Measurements from ENCODE around the gene UPF1. TPM values are rescaled to one million over a fixed set of nuclear protein-coding genes. Genes with fewer than 3 reads are reported as not detected.

Gene UPF1
- total RNA-seq, 3 donors from 2014 or later (not counting 1 experiment from before 2014, with no cell fraction given) = 123 to 140 (median 138) TPM

DNA sequence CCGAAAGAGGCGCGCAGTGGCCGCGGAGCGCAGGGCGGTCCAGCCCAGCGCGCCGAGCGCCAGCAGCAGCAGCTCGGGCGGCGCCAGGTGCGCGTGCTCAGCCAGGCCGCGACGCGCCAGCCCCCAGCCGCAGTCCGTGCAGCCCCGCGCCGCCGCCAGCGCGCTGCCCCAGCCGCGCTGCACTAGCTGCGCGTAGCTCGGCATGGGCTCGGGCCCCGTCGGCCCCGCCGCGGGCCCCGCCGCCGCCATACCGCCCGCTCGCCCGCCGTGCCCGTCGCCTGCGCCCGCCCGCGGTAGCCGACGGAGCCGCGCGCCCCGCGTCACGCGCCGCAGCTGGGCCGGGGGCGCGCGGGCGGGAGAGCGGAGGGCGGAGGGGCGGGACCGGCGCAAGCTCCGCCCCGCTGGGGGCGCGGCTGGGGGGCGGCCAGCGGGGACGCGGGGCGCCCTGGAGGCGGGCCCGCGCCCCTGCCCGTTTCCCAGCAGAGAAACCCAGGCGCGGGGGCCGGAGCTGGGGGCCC lies 64.1 kb downstream of the UPF1 start, which contains the start of gene CERS1:
TSS of gene CERS1 (minus strand) at position 335 of the 518 bp plus-strand sequence. CDS start at position 249, 86 bp downstream.
- TF ChIP-seq, protein P1, sequence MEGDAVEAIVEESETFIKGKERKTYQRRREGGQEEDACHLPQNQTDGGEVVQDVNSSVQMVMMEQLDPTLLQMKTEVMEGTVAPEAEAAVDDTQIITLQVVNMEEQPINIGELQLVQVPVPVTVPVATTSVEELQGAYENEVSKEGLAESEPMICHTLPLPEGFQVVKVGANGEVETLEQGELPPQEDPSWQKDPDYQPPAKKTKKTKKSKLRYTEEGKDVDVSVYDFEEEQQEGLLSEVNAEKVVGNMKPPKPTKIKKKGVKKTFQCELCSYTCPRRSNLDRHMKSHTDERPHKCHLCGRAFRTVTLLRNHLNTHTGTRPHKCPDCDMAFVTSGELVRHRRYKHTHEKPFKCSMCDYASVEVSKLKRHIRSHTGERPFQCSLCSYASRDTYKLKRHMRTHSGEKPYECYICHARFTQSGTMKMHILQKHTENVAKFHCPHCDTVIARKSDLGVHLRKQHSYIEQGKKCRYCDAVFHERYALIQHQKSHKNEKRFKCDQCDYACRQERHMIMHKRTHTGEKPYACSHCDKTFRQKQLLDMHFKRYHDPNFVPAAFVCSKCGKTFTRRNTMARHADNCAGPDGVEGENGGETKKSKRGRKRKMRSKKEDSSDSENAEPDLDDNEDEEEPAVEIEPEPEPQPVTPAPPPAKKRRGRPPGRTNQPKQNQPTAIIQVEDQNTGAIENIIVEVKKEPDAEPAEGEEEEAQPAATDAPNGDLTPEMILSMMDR (IDR thresholded peaks at IDR 0.05) = no peak
- H3K4me1 ChIP-seq (ENCODE audit: control insufficient read depth, insufficient read depth, low read length) = peaks cover 8% of the 10 kb centered on the region
- no peaks in the 10 kb centered on the region for H3K9me3 Mint-ChIP-seq
- no peak within 1 kb of the TSS for H3K27ac ChIP-seq (ENCODE audit: low read length)
- no peak within 1 kb of the TSS for H3K27ac Mint-ChIP-seq
- intact Hi-C loops (cut with micrococcal nuclease) = no loop called here
- ATAC-seq (peak in 2 of 3 donors; percentile 28 to 46), DNase-seq (no peak)
- H3K36me3 Mint-ChIP-seq = no peaks in the 10 kb centered on the region
- peaks cover 20% of the 10 kb centered on the region for H3K36me3 ChIP-seq (ENCODE audit: control insufficient read depth, insufficient read depth, low read length)
- peaks cover 6% of the 10 kb centered on the region for H3K27me3 ChIP-seq (ENCODE audit: control insufficient read depth, insufficient read depth, low read length)
- H3K4me3 ChIP-seq (ENCODE audit: low read length) = no peak within 1 kb of the TSS
- H3K4me1 Mint-ChIP-seq = peaks cover 7 to 13% of the 10 kb centered on the region in 2 donors
- 1% methylated on average over 89 of the region's 89 CpGs for WGBS (ENCODE audit: insufficient coverage)
- peaks cover 7 to 21% of the 10 kb centered on the region in 2 donors for H3K27me3 Mint-ChIP-seq (ENCODE audit: low read depth in 2 of 2)
- H3K9me3 ChIP-seq (ENCODE audit: control insufficient read depth, insufficient read depth, low read length) = no peaks in the 10 kb centered on the region
- peak within 1 kb of the TSS; percentile 83 for H3K4me3 Mint-ChIP-seq

DNA sequence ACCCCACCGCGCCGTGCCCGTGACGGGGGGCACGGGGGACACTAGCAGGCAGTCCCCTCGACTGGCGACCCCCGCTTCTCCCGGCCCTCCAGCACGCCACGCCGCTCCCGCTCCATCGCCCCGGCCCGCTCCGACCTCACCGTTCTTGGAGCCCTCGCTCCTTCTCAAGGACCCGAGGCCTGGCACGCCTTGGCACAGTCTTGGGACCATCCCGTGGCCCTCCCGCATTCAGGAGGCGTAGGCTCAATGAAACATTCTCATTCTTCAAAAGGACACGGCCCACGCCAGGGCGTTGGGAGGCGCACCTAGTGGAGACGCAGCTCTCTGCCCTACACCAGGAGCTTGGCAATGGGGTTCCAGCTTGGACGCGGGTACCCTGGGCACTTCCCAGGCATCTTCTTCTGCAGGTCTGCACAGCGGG lies 64.7 kb downstream of the UPF1 start:
- Mint-ChIP-seq H3K4me3 (peak overlapping the region; percentile 83), H3K27ac (no peak overlapping the region), H3K36me3 (no peaks in the 10 kb centered on the region), H3K27me3 (ENCODE audit: low read depth in 2 of 2) (peaks cover 7 to 21% of the 10 kb centered on the region in 2 donors), H3K9me3 (no peaks in the 10 kb centered on the region), H3K4me1 (peaks cover 7 to 13% of the 10 kb centered on the region in 2 donors)
- DNase-seq (no peak), ATAC-seq (peak in 1 of 3 donors; percentile 19)
- H3K4me1 ChIP-seq (ENCODE audit: control insufficient read depth, insufficient read depth, low read length) = peaks cover 8% of the 10 kb centered on the region
- no peaks in the 10 kb centered on the region for H3K9me3 ChIP-seq (ENCODE audit: control insufficient read depth, insufficient read depth, low read length)
- TF ChIP-seq, protein P1 (IDR thresholded peaks at IDR 0.05) = no peak
- no peak overlapping the region for H3K27ac ChIP-seq (ENCODE audit: low read length)
- H3K36me3 ChIP-seq (ENCODE audit: control insufficient read depth, insufficient read depth, low read length) = peaks cover 25% of the 10 kb centered on the region
- intact Hi-C loops (cut with micrococcal nuclease) = no loop called here
- H3K4me3 ChIP-seq (ENCODE audit: low read length) = no peak overlapping the region
- peaks cover 6% of the 10 kb centered on the region for H3K27me3 ChIP-seq (ENCODE audit: control insufficient read depth, insufficient read depth, low read length)
- WGBS (ENCODE audit: insufficient coverage) = 29% methylated on average over 33 of the region's 33 CpGs

DNA sequence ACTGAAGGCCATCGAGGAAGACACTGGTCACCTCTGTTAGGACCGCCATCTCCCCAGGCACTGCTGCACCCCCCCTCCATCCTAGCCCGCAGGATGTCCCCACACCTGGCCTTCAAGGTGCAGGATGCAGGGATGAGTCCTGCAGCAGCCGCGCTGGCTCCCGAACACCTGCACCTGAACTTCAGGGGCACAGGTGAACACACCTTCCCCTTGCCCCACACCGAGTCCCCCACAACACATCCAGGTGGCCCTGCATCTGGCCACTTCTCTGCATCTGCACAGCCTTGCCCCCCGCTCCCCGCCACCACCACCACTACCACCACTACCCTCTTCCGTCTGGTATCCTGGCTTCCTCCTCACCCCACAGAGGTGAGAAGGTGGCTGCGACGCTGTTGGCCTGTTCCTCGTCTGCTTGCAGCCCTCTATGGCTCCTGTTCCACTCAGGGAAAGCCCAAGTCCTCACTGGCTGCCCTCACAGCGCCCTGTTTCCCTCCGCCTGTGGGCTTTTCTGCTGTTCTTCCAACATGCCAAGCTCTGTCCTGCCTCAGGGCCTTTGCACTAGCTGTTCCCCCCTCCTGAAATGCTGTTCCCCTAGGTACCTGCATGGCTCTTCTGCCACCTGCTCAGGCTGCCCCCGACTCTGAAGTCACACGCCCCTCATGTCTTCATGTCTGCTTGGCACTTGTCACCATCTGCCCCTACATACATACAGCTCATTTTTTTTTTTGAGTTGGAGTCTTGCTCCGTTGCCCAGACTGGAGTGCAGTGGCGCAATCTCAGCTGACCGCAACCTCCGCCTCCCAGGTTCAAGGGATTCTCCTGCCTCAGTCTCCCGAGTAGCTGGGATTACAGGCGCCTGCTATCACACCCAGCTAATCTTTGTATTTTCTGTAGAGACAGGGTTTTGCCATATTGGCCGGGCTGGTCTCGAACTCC lies 65.6 kb downstream of the UPF1 start:
- Mint-ChIP-seq H3K9me3 (no peaks in the 10 kb centered on the region), H3K36me3 (no peaks in the 10 kb centered on the region), H3K27ac (peak overlapping the region in 1 of 2 donors; percentile 41), H3K4me1 (peaks cover 7 to 13% of the 10 kb centered on the region in 2 donors), H3K4me3 (peak overlapping the region; percentile 83), H3K27me3 (ENCODE audit: low read depth in 2 of 2) (peaks cover 7 to 21% of the 10 kb centered on the region in 2 donors)
- H3K27ac ChIP-seq (ENCODE audit: low read length) = no peak overlapping the region
- peaks cover 8% of the 10 kb centered on the region for H3K4me1 ChIP-seq (ENCODE audit: control insufficient read depth, insufficient read depth, low read length)
- H3K36me3 ChIP-seq (ENCODE audit: control insufficient read depth, insufficient read depth, low read length) = peaks cover 27% of the 10 kb centered on the region
- 82% methylated on average over 25 of the region's 25 CpGs for WGBS (ENCODE audit: insufficient coverage)
- no peak for DNase-seq
- intact Hi-C loops (cut with micrococcal nuclease) = no loop called here
- peaks cover 6% of the 10 kb centered on the region for H3K27me3 ChIP-seq (ENCODE audit: control insufficient read depth, insufficient read depth, low read length)
- no peak for ATAC-seq
- TF ChIP-seq, protein P1 (IDR thresholded peaks at IDR 0.05) = no peak
- H3K4me3 ChIP-seq (ENCODE audit: low read length) = no peak overlapping the region
- no peaks in the 10 kb centered on the region for H3K9me3 ChIP-seq (ENCODE audit: control insufficient read depth, insufficient read depth, low read length)
